HCT116 (cell line): ENCODE results near the gene SYNE2. TPM values are rescaled to one million over a fixed set of nuclear protein-coding genes. Genes with fewer than 3 reads are reported as not detected.
"Not testable (repeated sequence)": the region's sequence is repeated elsewhere in the genome, so short reads cannot be mapped to it uniquely, and the experiment has no call there.

Experiments used
- ATAC-seq: fragments of 200-7000 bp; cut with Tn5 transposase; 2 replicates; pipeline ENCODE4 v1.9.1; 2020; ENCODE audit warnings: mild to moderate bottlenecking, moderate library complexity
- BruUV-seq: library from RNA; stranded (reverse); fragments of 400-500 nt; replicated peaks from 2 replicates; lab custom pipeline; 2021; lab: Mats Ljungman, UMichigan
- CTCF ChIA-PET: fragments of 300-600 bp; sonication (Branson Sonifier 250); formaldehyde crosslinking; loops from one replicate; lab custom pipeline; 2021; ENCODE audit warnings: antibody characterized with exemption; lab: Charles Lee
- POLR2A ChIA-PET: fragments of 300-600, 350-600 bp; sonication (Branson Sonifier 250); formaldehyde crosslinking; loops from one replicate; lab custom pipeline; 2021; ENCODE audit warnings: antibody characterized with exemption; lab: Charles Lee
- RAD21 ChIA-PET, 2 experiments: fragments of 300-600 bp; sonication (Branson Sonifier 250); formaldehyde crosslinking; loops; one replicate each; lab custom pipeline; 2023; ENCODE audit warnings: low total read pairs in 2 of 2; ENCODE audit not compliant: uncharacterized antibody in 2 of 2, unreplicated experiment in 2 of 2, low non-redundant PET in 1 of 2; lab: Charles Lee
- DNase-seq: peaks from one replicate; pipeline ENCODE4 v3.0.0-alpha.2; 2010; ENCODE audit warnings: low read depth, low spot score
- H2AFZ ChIP-seq: fragments of 200-600 bp; shearing (Covaris generic), sonication (generic); 2 replicates; pipeline ENCODE4 v1.6.1; 2017; ENCODE audit warnings: low read depth, mixed run types, mixed read lengths, antibody characterized with exemption, low read length; ENCODE audit not compliant: poor library complexity, severe bottlenecking
- H3K27ac ChIP-seq: 2 replicates; pipeline ENCODE4 v1.5.1; 2012; ENCODE audit warnings: low read depth, low read length
- H3K27me3 ChIP-seq: fragments of 200-600 bp; sonication (generic); 2 replicates; pipeline ENCODE4 v1.6.1; 2016; ENCODE audit warnings: mixed run types, low read length, mixed read lengths; ENCODE audit not compliant: insufficient read depth
- H3K36me3 ChIP-seq, 2 experiments: fragments of 200-500 bp in 1 of 2; fragments of 200-600 bp in 1 of 2; sonication (Bioruptor generic) in 1 of 2; sonication (generic) in 1 of 2; 2 replicates each; pipeline versions ENCODE4 v1.5.1 to v1.6.1; 2014 to 2016; ENCODE audit warnings: low read length in 2 of 2, inconsistent platforms in 1 of 2, mixed read lengths in 1 of 2, mixed run types in 1 of 2; ENCODE audit not compliant: insufficient read depth in 2 of 2, control insufficient read depth in 1 of 2
- H3K4me1 ChIP-seq, 2 experiments: fragments of 200-600 bp in 1 of 2; sonication (generic) in 1 of 2; 2 replicates each; pipeline versions ENCODE4 v1.5.1 to v1.6.1; 2012 to 2017; ENCODE audit warnings: low read length in 2 of 2, inconsistent platforms in 1 of 2, mild to moderate bottlenecking in 1 of 2, mixed read lengths in 1 of 2, mixed run types in 1 of 2, moderate library complexity in 1 of 2; ENCODE audit not compliant: insufficient read depth in 2 of 2, control insufficient read depth in 1 of 2
- H3K4me2 ChIP-seq: fragments of 200-600 bp; sonication (generic); 2 replicates; pipeline ENCODE4 v1.6.1; 2017; ENCODE audit warnings: mixed run types, low read length, mixed read lengths
- H3K4me3 ChIP-seq, 2 experiments: fragments of 200-600 bp in 1 of 2; sonication (generic) in 1 of 2; replicated peaks in 1 of 2; 2 replicates each; pipeline ENCODE4 v1.5.1; 2011 to 2016; ENCODE audit warnings: low read length in 2 of 2, control low read depth in 1 of 2, low read depth in 1 of 2, mild to moderate bottlenecking in 1 of 2, mixed read lengths in 1 of 2, mixed run types in 1 of 2
- H3K79me2 ChIP-seq: fragments of 200-600 bp; sonication (generic); 2 replicates; pipeline ENCODE4 v1.6.1; 2017; ENCODE audit warnings: mild to moderate bottlenecking, mixed run types, low read length, moderate library complexity, mixed read lengths; ENCODE audit not compliant: insufficient read depth
- H3K9ac ChIP-seq: fragments of 200-600 bp; sonication (generic); 2 replicates; pipeline ENCODE4 v1.6.1; 2016; ENCODE audit warnings: low read length, mixed read lengths
- H3K9me2 ChIP-seq: fragments of 200-600 bp; sonication (generic), shearing (Covaris generic); 2 replicates; pipeline ENCODE4 v1.6.1; 2017; ENCODE audit warnings: mixed run types, mild to moderate bottlenecking, moderate library complexity; ENCODE audit not compliant: insufficient read depth
- H3K9me3 ChIP-seq, 2 experiments: fragments of 200-500 bp in 1 of 2; fragments of 200-600 bp in 1 of 2; sonication (Bioruptor generic) in 1 of 2; sonication (generic) in 1 of 2; 2 replicates each; pipeline ENCODE4 v1.6.1; 2014 to 2017; ENCODE audit warnings: low read length in 2 of 2, mixed read lengths in 2 of 2, inconsistent platforms in 1 of 2, low read depth in 1 of 2, mild to moderate bottlenecking in 1 of 2, mixed run types in 1 of 2, moderate library complexity in 1 of 2; ENCODE audit not compliant: control insufficient read depth in 1 of 2, insufficient read depth in 1 of 2
- H4K20me1 ChIP-seq: fragments of 200-600 bp; sonication (generic), shearing (Covaris generic); 2 replicates; pipeline ENCODE4 v1.6.1; 2017; ENCODE audit warnings: mixed run types, mild to moderate bottlenecking, moderate library complexity; ENCODE audit not compliant: insufficient read depth
- CEBPB ChIP-seq: IDR thresholded peaks from 2 replicates; pipeline ENCODE4 v1.6.1; 2012; ENCODE audit warnings: low read depth
- intact Hi-C: fragments of 100-400 bp; cut with micrococcal nuclease; formaldehyde crosslinking; loops from 2 replicates; pipeline ENCODE4 v1.10.0; 2022
- total RNA-seq: library from RNA; stranded (reverse); gene quantifications from one replicate; pipeline ENCODE4 v1.2.1, GENCODE V29; 2021; ENCODE audit not compliant: unreplicated experiment

Gene SYNE2
- total RNA-seq, 1 experiment from 2014 or later, result 28.8 TPM

- H3K36me3 ChIP-seq, H3K9me2 ChIP-seq, H3K9ac ChIP-seq, H3K27ac ChIP-seq, H3K4me3 ChIP-seq, RAD21 ChIA-PET, intact Hi-C loops, H3K9me3 ChIP-seq, H3K27me3 ChIP-seq, H3K79me2 ChIP-seq, POLR2A ChIA-PET, BruUV-seq, ATAC-seq, H2AFZ ChIP-seq, H4K20me1 ChIP-seq, DNase-seq: not testable (repeated sequence)
- CTCF ChIA-PET, result interaction anchor here (1.3 kb wide), 1 partner anchor 434 kb away, joined by 4 read pairs; no protein-coding TSS in a partner anchor
- Histone ChIP-seq H3K4me2 (peak overlapping the region; percentile 35; the same call in 1 of the 2 replicates), H3K4me1 (peaks cover 33 to 34% of the 10 kb centered on the region in 2 experiments; a peak in 3 of 4 replicates)
- TF ChIP-seq CEBPB, result peak; percentile 83
Measured at GRCh38 chr14:63869940-63870752, 17.3 kb downstream of the SYNE2 start.

GRCh38 chr14:63870753-63871037 lies 17.9 kb downstream of the SYNE2 start:
- H3K27ac ChIP-seq, RAD21 ChIA-PET, H2AFZ ChIP-seq, H4K20me1 ChIP-seq, H3K4me2 ChIP-seq, BruUV-seq, POLR2A ChIA-PET, ATAC-seq, H3K79me2 ChIP-seq, H3K9me3 ChIP-seq, intact Hi-C loops, H3K9me2 ChIP-seq, H3K4me3 ChIP-seq, DNase-seq, H3K36me3 ChIP-seq, H3K9ac ChIP-seq, CTCF ChIA-PET, H3K27me3 ChIP-seq: not testable (repeated sequence)
- H3K4me1 ChIP-seq, result peaks cover 35 to 36% of the 10 kb centered on the region in 2 experiments; a peak in 3 of 4 replicates
